Muscle of leg (tissue), 11 donors: Measurements from ENCODE around the gene SMARCD1. TPM values are rescaled to one million over a fixed set of nuclear protein-coding genes. Genes with fewer than 3 reads are reported as not detected.
A peak's percentile ranks its signal among the peaks of the same experiment; 100 is the strongest.

Experiments
- DNase-seq: peaks from one replicate; pipeline ENCODE4 v3.0.0; 2013
- H3K27ac ChIP-seq: one replicate; pipeline ENCODE4 v1.5.1; 2013; ENCODE audit warnings: mild to moderate bottlenecking, low read length, control low read depth
- H3K27me3 ChIP-seq: one replicate; pipeline ENCODE4 v1.6.1; 2013; ENCODE audit warnings: low read length; ENCODE audit not compliant: control insufficient read depth, insufficient read depth
- H3K36me3 ChIP-seq: one replicate; pipeline ENCODE4 v1.6.1; 2013; ENCODE audit warnings: low read length; ENCODE audit not compliant: control insufficient read depth, insufficient read depth
- H3K4me1 ChIP-seq: one replicate; pipeline ENCODE4 v1.6.1; 2013; ENCODE audit warnings: low read length; ENCODE audit not compliant: control insufficient read depth, insufficient read depth
- H3K4me3 ChIP-seq: one replicate; pipeline ENCODE4 v1.5.1; 2013; ENCODE audit warnings: low read length, control low read depth
- H3K9me3 ChIP-seq: replicated peaks from 2 replicates; pipeline ENCODE4 v1.6.1; 2013; ENCODE audit warnings: low read depth, low read length; ENCODE audit not compliant: control insufficient read depth
- WGBS: methylation state at CpG from one replicate; pipeline ENCODE4 v1.1.5; 2013; ENCODE audit warnings: missing lambda C conversion rate; ENCODE audit not compliant: insufficient coverage; 5-methylcytosine and 5-hydroxymethylcytosine counted together
- polyA plus RNA-seq, 8 donors: library from polyadenylated mRNA; unstranded; fragments of 120-200 nt; gene quantifications; one replicate each; pipeline versions ENCODE4 v1.2.1 to v1.2.3, GENCODE V29; 2013; ENCODE audit warnings: inconsistent platforms in 1 of 8, low replicate concordance in 1 of 8; ENCODE audit not compliant: insufficient read length in 8 of 8, insufficient read depth in 1 of 8
- total RNA-seq: library from RNA; stranded (reverse); fragments of 120-200 nt; gene quantifications from one replicate; pipeline ENCODE4 v1.2.4, GENCODE V29; 2013

Gene SMARCD1
- total and polyA plus RNA-seq, 9 donors = 25.1 to 67.0 (median 51.9) TPM

- H3K4me1 ChIP-seq = peaks cover 54% of the 10 kb centered on the region
- DNase-seq = peak; percentile 76
- H3K9me3 ChIP-seq = no peaks in the 10 kb centered on the region
- WGBS = 67% methylated on average over 2 of the region's 5 CpGs
- no peak overlapping the region for H3K27ac ChIP-seq
- H3K4me3 ChIP-seq = no peak overlapping the region
- peaks cover 4% of the 10 kb centered on the region for H3K36me3 ChIP-seq
- peaks cover 16% of the 10 kb centered on the region for H3K27me3 ChIP-seq
Observed at GRCh38 chr12:50062728-50063460, 22.2 kb upstream of the SMARCD1 start.

DNA sequence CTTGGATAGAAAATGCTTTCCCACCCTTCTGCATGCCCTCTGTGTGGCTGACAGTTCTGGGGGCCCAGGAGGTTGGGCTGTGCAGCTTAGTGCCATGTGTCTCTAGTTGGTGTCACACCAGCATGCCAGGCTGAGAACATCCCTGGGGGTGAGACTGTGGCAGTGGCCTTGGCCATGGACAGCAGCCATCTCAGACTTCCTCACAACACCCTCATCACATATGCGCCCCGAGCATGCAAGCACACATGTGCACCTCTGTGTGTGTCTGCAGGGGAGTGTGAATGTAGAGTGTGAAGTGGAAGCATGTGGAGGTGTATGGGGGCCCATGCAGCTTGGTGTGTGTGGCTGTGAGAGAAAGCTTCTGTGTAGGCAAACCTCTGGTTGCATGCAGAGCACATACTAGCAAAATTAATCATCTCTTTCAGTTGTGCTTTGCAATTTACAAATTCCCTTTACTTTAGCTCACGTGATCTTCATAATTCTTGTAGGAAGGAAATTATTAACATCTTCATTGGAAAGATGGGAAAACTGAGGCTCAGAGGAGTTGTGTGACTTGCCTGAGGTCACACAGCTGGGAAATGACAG lies 19.3 kb upstream of the SMARCD1 start:
- no CpG with 5 or more reads among the region's 3 CpGs for WGBS
- H3K27ac ChIP-seq = no peak overlapping the region
- DNase-seq = no peak
- H3K4me3 ChIP-seq = no peak overlapping the region
- no peaks in the 10 kb centered on the region for H3K27me3 ChIP-seq
- no peaks in the 10 kb centered on the region for H3K9me3 ChIP-seq
- peaks cover 2% of the 10 kb centered on the region for H3K36me3 ChIP-seq
- peaks cover 58% of the 10 kb centered on the region for H3K4me1 ChIP-seq

DNA sequence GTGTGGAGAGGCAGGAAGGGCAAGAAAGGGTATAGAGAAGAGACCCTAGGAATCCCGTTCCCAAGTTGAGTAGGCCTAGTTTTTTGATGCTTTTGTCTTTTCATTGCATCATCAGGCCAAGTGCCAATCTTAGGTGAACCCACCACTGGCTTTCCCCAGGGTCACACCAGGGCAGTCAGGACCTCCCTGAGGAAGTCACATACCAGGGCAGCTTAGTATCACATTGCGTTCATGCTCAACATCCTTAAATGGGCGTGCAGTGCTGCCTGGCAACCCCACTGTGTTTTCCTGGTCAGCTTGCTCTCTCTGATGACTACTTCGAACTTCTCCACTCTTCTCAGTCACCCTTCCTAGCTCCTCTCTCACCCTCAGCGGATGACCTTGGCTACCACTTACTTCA lies 18.7 kb upstream of the SMARCD1 start:
- Histone ChIP-seq H3K9me3 (no peaks in the 10 kb centered on the region), H3K36me3 (peaks cover 2% of the 10 kb centered on the region), H3K4me1 (peaks cover 59% of the 10 kb centered on the region), H3K27ac (no peak overlapping the region), H3K4me3 (no peak overlapping the region), H3K27me3 (no peaks in the 10 kb centered on the region)
- 46% methylated on average over 5 of the region's 5 CpGs for WGBS
- DNase-seq = peak; percentile 71

GRCh38 chr12:50069069-50069468 lies 16.1 kb upstream of the SMARCD1 start:
- Histone ChIP-seq H3K27me3 (no peaks in the 10 kb centered on the region), H3K27ac (no peak overlapping the region), H3K9me3 (no peaks in the 10 kb centered on the region), H3K36me3 (no peaks in the 10 kb centered on the region), H3K4me3 (no peak overlapping the region), H3K4me1 (peaks cover 34% of the 10 kb centered on the region)
- no CpG with 5 or more reads among the region's 5 CpGs for WGBS
- DNase-seq = no peak

- H3K4me1 ChIP-seq = peaks cover 29% of the 10 kb centered on the region
- H3K27ac ChIP-seq = no peak overlapping the region
- no peak for DNase-seq
- no peak overlapping the region for H3K4me3 ChIP-seq
- H3K36me3 ChIP-seq = no peaks in the 10 kb centered on the region
- H3K27me3 ChIP-seq = no peaks in the 10 kb centered on the region
- no CpG with 5 or more reads among the region's 3 CpGs for WGBS
- no peaks in the 10 kb centered on the region for H3K9me3 ChIP-seq
Observed at GRCh38 chr12:50069539-50069938, 15.6 kb upstream of the SMARCD1 start.

DNA sequence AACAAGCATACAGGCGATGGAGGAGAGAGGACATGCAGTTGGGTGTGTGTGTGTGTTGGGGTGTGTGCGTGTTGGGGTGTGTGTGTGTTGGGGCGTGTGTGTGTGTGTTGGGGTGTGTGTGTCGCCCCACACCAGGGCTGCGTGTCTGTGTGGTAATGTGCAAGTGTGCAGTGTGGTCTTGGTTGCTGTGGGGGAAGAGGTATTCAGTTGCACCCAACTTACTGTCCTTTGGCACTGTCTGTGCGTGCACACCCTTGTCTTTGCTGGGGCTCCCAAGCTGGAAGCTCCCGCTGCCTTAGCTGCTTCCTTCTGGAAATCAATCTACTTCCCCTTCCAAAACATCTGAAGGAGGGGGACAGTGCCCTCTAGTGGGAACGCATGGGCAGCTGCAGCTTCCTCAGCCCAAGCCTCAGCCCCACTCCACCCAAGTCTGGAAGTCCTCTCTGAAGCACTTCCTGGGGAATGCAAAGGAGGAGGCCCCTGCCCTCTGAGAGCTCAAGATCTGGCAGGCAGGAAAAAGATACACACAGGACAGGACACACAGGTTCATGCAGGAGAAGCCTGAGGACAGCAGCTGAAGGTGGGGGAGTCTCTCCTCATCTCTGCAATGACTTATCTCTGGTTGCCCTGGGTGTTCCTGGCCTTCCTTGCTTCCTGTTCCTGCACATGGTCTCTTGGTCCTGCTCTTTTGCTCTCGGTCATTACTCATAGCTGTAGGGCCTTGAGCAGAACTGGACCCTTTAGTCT lies 14.7 kb upstream of the SMARCD1 start:
- H3K4me3 ChIP-seq = no peak overlapping the region
- DNase-seq = peak; percentile 93
- peaks cover 26% of the 10 kb centered on the region for H3K4me1 ChIP-seq
- no peaks in the 10 kb centered on the region for H3K27me3 ChIP-seq
- H3K27ac ChIP-seq = no peak overlapping the region
- no peaks in the 10 kb centered on the region for H3K36me3 ChIP-seq
- H3K9me3 ChIP-seq = no peaks in the 10 kb centered on the region
- WGBS = 5% methylated on average over 4 of the region's 9 CpGs

- peaks cover 14% of the 10 kb centered on the region for H3K4me1 ChIP-seq
- no peaks in the 10 kb centered on the region for H3K36me3 ChIP-seq
- DNase-seq = no peak
- WGBS = 22% methylated on average over 1 of the region's 10 CpGs
- no peaks in the 10 kb centered on the region for H3K9me3 ChIP-seq
- H3K27ac ChIP-seq = no peak overlapping the region
- H3K27me3 ChIP-seq = no peaks in the 10 kb centered on the region
- no peak overlapping the region for H3K4me3 ChIP-seq
Observed at GRCh38 chr12:50072198-50072907, 12.8 kb upstream of the SMARCD1 start.

- DNase-seq = no peak
- H3K27me3 ChIP-seq = no peaks in the 10 kb centered on the region
- no peak overlapping the region for H3K27ac ChIP-seq
- no peak overlapping the region for H3K4me3 ChIP-seq
- no peaks in the 10 kb centered on the region for H3K36me3 ChIP-seq
- peaks cover 14% of the 10 kb centered on the region for H3K4me1 ChIP-seq
- no peaks in the 10 kb centered on the region for H3K9me3 ChIP-seq
- 80% methylated on average over 1 of the region's 7 CpGs for WGBS
Observed at GRCh38 chr12:50073206-50073605, 11.9 kb upstream of the SMARCD1 start.

DNA sequence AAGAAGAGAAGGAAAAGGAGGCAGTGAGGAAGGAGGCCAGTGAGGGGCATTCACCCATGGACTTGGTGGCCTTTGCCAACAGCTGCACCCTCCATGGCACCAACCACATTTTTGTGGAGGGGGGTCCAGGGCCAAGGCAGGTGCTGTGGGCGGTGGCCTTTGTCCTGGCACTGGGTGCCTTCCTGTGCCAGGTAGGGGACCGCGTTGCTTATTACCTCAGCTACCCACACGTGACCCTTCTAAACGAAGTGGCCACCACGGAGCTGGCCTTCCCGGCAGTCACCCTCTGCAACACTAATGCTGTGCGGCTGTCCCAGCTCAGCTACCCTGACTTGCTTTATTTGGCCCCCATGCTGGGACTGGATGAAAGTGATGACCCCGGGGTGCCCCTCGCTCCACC lies 11.4 kb upstream of the SMARCD1 start:
- Histone ChIP-seq H3K4me1 (peaks cover 14% of the 10 kb centered on the region), H3K4me3 (no peak overlapping the region), H3K27me3 (no peaks in the 10 kb centered on the region), H3K9me3 (no peaks in the 10 kb centered on the region), H3K27ac (no peak overlapping the region), H3K36me3 (no peaks in the 10 kb centered on the region)
- 85% methylated on average over 10 of the region's 10 CpGs for WGBS
- DNase-seq = no peak
